Left ventricle myocardium inferior (tissue), 1 donor: ENCODE results near the gene SLC26A9. TPM values are rescaled to one million over a fixed set of nuclear protein-coding genes. Genes with fewer than 3 reads are reported as not detected.

Experiments used
- DNase-seq: peaks from one replicate; pipeline ENCODE4 v3.0.0-alpha.2; 2020
- H3K27ac ChIP-seq: fragments of 200-600 bp; replicated peaks from 2 replicates; pipeline ENCODE4 v1.8.0; 2021
- H3K27me3 ChIP-seq: fragments of 200-600 bp; 2 replicates; pipeline ENCODE4 v1.8.0; 2021; ENCODE audit warnings: low read depth
- H3K36me3 ChIP-seq: fragments of 200-600 bp; 2 replicates; pipeline ENCODE4 v1.8.0; 2021
- H3K4me1 ChIP-seq: fragments of 200-600 bp; 2 replicates; pipeline ENCODE4 v1.8.0; 2021
- H3K4me3 ChIP-seq: fragments of 200-600 bp; 2 replicates; pipeline ENCODE4 v1.8.0; 2021; ENCODE audit warnings: mild to moderate bottlenecking, moderate library complexity
- H3K9me3 ChIP-seq: fragments of 200-600 bp; replicated peaks from 2 replicates; pipeline ENCODE4 v1.8.0; 2021
- intact Hi-C: fragments of 100-400 bp; cut with micrococcal nuclease; formaldehyde crosslinking; loops from one replicate; pipeline ENCODE4 v1.11.0; 2022
- long read RNA-seq: library from polyadenylated mRNA; unstranded; transcript quantifications from one replicate; pipeline ENCODE4 v2.0.0, GENCODE V29; 2021
- total RNA-seq: library from RNA; stranded (reverse); fragmentation: NEBNext Ultra II Directional; extraction: Animal tissue kit (Norgen Biotek cat#: 25700); gene quantifications from one replicate; pipeline ENCODE4 v1.2.1, GENCODE V29; 2021
- TF ChIP-seq, protein P1 (sequence below): fragments of 200-600 bp; IDR thresholded peaks from 2 replicates; pipeline ENCODE4 v1.8.0; 2021; ENCODE audit warnings: antibody characterized with exemption, mild to moderate bottlenecking, borderline replicate concordance
- donor health status: DM: no; HTN: yes; CAD: no; lungs with severe emphysema.

The SLC26A9 gene, protein sequence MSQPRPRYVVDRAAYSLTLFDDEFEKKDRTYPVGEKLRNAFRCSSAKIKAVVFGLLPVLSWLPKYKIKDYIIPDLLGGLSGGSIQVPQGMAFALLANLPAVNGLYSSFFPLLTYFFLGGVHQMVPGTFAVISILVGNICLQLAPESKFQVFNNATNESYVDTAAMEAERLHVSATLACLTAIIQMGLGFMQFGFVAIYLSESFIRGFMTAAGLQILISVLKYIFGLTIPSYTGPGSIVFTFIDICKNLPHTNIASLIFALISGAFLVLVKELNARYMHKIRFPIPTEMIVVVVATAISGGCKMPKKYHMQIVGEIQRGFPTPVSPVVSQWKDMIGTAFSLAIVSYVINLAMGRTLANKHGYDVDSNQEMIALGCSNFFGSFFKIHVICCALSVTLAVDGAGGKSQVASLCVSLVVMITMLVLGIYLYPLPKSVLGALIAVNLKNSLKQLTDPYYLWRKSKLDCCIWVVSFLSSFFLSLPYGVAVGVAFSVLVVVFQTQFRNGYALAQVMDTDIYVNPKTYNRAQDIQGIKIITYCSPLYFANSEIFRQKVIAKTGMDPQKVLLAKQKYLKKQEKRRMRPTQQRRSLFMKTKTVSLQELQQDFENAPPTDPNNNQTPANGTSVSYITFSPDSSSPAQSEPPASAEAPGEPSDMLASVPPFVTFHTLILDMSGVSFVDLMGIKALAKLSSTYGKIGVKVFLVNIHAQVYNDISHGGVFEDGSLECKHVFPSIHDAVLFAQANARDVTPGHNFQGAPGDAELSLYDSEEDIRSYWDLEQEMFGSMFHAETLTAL
- 35.2 TPM for total RNA-seq
- long read RNA-seq, partial matches to known transcripts = 42 of 93 reads
- long read RNA-seq, other reads (novel, unspliced or antisense) = 51 of 93 reads

DNA sequence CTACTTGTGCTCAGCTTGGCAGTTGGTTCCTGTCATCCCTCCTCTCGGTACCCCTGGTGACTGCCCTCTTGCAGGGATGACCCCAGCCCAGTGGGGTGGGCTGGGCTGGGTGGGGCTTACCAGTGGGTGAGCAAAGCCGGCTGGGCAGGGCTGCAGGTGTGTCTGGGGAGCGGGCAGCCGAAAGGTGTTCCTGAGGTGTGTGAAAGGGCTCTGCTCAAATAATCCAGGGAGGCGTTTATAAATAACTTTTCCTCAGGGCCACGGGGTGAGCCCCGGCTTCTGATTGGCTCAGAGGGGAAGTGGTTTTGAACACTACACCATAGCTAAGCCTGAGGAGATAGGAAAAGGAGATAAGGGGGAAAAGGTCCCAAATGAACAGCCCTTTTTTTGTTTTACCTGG, at the start of gene SLC26A9:
SLC26A9 (minus strand) TSS at position 212 of the 400 bp plus-strand sequence. CDS start 7,636 bp downstream, outside the sequence.
- TF ChIP-seq, protein P1, sequence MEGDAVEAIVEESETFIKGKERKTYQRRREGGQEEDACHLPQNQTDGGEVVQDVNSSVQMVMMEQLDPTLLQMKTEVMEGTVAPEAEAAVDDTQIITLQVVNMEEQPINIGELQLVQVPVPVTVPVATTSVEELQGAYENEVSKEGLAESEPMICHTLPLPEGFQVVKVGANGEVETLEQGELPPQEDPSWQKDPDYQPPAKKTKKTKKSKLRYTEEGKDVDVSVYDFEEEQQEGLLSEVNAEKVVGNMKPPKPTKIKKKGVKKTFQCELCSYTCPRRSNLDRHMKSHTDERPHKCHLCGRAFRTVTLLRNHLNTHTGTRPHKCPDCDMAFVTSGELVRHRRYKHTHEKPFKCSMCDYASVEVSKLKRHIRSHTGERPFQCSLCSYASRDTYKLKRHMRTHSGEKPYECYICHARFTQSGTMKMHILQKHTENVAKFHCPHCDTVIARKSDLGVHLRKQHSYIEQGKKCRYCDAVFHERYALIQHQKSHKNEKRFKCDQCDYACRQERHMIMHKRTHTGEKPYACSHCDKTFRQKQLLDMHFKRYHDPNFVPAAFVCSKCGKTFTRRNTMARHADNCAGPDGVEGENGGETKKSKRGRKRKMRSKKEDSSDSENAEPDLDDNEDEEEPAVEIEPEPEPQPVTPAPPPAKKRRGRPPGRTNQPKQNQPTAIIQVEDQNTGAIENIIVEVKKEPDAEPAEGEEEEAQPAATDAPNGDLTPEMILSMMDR = no peak
- Histone ChIP-seq H3K36me3 (no peaks in the 10 kb centered on the region), H3K4me1 (peaks cover 18% of the 10 kb centered on the region), H3K4me3 (no peak within 1 kb of the TSS), H3K27ac (no peak within 1 kb of the TSS), H3K9me3 (no peaks in the 10 kb centered on the region), H3K27me3 (peaks cover 27% of the 10 kb centered on the region)
- intact Hi-C loops = no loop called here
- DNase-seq = no peak

DNA sequence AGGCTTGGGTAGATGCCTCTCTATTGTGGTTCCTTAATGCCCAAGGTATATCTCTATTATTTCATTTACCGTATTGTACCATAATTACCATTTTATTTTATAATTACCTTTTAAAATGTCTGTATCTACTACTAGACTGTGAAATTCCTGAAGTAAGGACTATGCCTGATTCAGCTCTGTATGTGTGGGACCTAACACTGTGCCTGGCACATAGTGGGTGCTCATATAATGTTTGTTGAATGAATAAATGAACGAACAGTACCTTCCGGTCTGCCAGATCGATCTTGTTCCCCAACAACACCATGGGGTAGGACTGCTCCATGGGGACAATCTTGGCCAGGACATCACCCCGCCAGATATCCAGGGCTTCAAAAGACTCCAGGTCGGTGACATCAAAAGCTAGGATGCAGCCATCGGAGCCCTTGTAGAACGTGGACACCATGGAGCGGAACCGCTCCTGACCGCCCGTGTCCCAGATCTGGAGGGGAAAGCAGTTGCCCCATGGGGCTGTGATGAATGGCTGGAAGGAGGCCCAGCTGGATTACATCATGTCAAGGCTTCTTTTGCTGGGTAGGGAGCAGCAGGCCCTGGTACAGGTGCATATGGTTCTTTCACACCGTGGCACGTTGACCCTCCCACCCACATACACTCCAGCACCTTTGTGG, 49.1 kb upstream of the SLC26A9 start:
- H3K36me3 ChIP-seq = peaks cover 3% of the 10 kb centered on the region
- intact Hi-C loops = no loop called here
- no peak for DNase-seq

DNA sequence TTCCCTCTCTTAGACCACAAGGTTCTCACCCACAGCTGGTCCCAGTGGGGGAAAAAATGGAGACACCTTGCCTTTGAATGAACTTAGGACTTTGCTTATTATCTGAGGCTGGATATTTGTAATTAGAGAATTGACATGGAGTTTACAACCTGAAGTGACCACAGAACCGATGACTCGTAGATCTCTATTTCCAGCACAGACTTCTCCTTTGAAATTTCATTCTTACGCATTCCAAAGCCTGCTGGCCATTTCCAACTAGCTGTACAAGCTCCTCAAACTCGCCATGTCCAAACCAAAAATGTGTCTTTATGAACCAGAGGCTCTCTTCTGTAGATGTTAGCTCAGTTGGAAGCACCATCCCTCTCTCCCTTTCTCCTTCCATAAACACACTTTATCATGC, 48.0 kb upstream of the SLC26A9 start:
- H3K27me3 ChIP-seq = no peaks in the 10 kb centered on the region
- peaks cover 36% of the 10 kb centered on the region for H3K4me1 ChIP-seq
- no peak overlapping the region for H3K4me3 ChIP-seq
- no peaks in the 10 kb centered on the region for H3K9me3 ChIP-seq
- intact Hi-C loops = no loop called here
- H3K36me3 ChIP-seq = peaks cover 3% of the 10 kb centered on the region
- TF ChIP-seq, protein P1 = no peak
- no peak for DNase-seq
- no peak overlapping the region for H3K27ac ChIP-seq

More for the DNA sequence above, 49.1 kb upstream of the SLC26A9 start:
- no peak overlapping the region for H3K4me3 ChIP-seq
- TF ChIP-seq, protein P1 = no peak
- no peak overlapping the region for H3K27ac ChIP-seq
- H3K9me3 ChIP-seq = no peaks in the 10 kb centered on the region
- peaks cover 24% of the 10 kb centered on the region for H3K4me1 ChIP-seq
- H3K27me3 ChIP-seq = no peaks in the 10 kb centered on the region

DNA sequence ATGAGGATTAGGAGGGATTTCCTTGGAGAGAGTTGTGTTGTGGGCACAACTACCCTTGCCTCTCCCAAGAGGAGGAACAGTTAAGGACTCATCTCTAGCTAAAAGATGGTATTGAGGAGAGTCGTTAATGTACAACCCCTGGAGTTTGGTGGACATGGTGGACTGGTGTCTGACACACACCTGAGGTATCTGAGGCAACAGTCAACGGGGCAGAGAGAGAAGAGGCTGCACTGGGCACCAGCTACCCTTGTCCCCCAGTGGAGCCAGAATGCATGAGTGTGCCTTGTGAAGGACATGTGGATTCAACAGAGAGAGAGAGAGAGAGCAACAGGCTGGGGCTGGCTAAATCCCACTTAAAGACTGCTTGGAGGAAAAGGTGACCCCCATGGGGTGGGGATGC, 47.0 kb upstream of the SLC26A9 start:
- TF ChIP-seq, protein P1 = no peak
- no peak for DNase-seq
- Histone ChIP-seq H3K27ac (no peak overlapping the region), H3K27me3 (no peaks in the 10 kb centered on the region), H3K4me3 (no peak overlapping the region), H3K4me1 (peaks cover 40% of the 10 kb centered on the region), H3K9me3 (no peaks in the 10 kb centered on the region), H3K36me3 (peaks cover 3% of the 10 kb centered on the region)
- intact Hi-C loops = no loop called here

DNA sequence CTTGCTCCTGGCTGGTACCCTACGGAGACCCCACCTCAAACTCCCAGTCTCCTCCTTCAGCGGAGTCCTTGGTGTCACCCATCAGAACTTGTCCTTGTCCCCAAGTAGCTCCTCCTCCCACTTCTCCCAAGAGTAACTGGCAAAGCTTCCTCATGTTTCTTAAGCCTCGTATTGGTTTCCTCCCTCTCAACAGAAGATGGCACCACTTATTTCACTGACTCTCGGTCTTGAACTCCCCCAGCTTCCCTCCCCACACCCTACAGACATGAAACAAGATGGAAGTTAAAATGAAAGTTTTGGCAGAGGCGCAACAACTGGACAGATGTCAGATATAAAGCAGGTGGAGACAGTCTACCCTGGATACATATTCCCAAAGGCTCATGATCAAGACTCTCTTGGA, 46.5 kb upstream of the SLC26A9 start:
- TF ChIP-seq, protein P1 = no peak

More for the DNA sequence above, 46.5 kb upstream of the SLC26A9 start:
- no peak for DNase-seq
- Histone ChIP-seq H3K27me3 (no peaks in the 10 kb centered on the region), H3K9me3 (no peaks in the 10 kb centered on the region), H3K36me3 (peaks cover 3% of the 10 kb centered on the region), H3K4me3 (no peak overlapping the region), H3K4me1 (peaks cover 40% of the 10 kb centered on the region), H3K27ac (no peak overlapping the region)
- intact Hi-C loops = no loop called here
